GM18505 (cell line): Measurements from ENCODE around the gene ZDHHC9.
A peak's percentile ranks its signal among the peaks of the same experiment; 100 is the strongest.

Source experiments
- ATAC-seq: cut with Tn5 transposase; IDR thresholded peaks from one replicate; pipeline ENCODE4 v1.9.1; 2021; ENCODE audit not compliant: unreplicated experiment
- POLR2A ChIP-seq: IDR thresholded peaks from 4 replicates; pipeline ENCODE4 v1.6.1; 2011; ENCODE audit warnings: borderline replicate concordance; ENCODE audit not compliant: insufficient read depth, insufficient read length; ENCODE audit errors: extremely low read depth

Gene ZDHHC9

DNA sequence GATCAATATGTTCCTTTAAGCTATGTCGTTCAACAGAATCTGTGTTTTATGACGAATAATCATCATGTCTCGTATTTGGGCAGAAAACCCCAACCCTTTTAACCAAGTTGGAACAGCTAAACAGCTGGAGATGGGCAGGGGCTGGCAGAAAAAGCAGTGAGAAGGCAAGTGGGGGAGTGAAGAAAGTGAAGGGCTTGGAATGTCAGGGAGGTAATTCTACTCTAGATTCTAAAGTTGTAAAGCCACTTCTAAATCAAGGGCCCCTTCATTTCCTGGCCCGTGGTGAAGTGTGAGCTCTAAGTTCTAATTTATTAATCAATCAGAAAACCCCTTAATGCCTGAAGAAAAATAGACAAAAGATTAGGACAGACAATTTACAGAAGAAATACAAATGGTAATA, 43.5 kb downstream of the ZDHHC9 start:
- ATAC-seq: no peak
- TF ChIP-seq POLR2A: no peak

- no peak for TF ChIP-seq POLR2A
- no peak for ATAC-seq
These were observed 44.8 kb downstream of the ZDHHC9 start for GRCh38 chrX:129798888-129799287.

- peak; percentile 6 for TF ChIP-seq POLR2A
- ATAC-seq: no peak
These were observed 45.2 kb downstream of the ZDHHC9 start for GRCh38 chrX:129798456-129798855.

DNA sequence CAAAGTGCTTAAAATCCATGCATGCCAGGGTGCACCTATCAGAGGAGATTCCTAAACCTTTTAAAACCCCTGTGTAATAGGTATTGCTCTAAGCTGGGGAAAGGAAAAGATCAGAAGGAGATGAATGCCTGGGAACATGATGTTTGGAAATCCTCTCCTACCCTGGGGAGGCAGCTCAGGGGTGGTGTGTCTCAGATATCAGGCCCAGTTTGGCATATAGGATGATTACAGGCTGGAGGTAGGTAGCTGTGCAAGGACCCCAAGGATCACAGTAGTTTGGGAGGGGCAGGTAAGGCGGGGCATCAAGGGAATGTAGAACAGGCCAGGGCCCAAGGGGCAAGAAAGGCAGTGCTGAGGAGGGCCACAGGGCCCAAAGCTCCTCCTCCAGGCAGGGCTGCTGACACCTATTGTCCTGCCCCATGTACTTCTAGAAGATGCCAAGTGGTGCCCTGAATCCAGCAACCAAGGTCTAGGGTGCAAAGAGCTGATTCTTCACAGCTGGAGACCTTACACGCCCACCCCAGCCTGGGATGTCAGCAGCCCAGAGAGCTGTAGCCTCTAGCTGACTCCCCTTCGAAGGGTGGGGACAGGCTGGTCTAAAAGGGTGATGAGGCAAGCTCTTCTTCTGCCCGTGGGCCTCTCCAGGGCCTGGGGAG, 46.3 kb downstream of the ZDHHC9 start:
- no peak for ATAC-seq
- TF ChIP-seq POLR2A: peak; percentile 59

DNA sequence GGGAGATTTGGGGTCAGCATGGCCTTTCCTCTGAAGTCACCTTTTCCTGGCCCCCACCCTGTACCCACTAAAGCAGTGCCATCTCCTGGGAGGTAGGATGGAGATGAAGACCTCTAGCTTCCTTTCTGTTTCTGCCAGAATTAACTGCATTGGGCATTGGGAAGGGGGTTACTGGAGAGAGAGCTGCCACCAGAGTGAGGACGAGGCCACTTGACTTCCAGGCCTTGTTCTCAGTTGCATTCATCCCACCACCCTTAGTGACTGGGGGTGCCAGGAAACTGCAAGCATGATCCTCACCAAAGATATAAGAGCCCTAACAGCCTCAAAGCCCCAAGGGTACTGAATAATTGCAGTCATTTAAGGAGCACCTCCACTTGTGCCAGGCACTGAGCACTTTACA, 48.1 kb downstream of the ZDHHC9 start:
- TF ChIP-seq POLR2A: no peak
- no peak for ATAC-seq

- no peak for ATAC-seq
- no peak for TF ChIP-seq POLR2A
These were observed 50.0 kb downstream of the ZDHHC9 start for GRCh38 chrX:129793604-129794191.

GRCh38 chrX:129792586-129793291, 50.9 kb downstream of the ZDHHC9 start:
- no peak for ATAC-seq
- TF ChIP-seq POLR2A: no peak

DNA sequence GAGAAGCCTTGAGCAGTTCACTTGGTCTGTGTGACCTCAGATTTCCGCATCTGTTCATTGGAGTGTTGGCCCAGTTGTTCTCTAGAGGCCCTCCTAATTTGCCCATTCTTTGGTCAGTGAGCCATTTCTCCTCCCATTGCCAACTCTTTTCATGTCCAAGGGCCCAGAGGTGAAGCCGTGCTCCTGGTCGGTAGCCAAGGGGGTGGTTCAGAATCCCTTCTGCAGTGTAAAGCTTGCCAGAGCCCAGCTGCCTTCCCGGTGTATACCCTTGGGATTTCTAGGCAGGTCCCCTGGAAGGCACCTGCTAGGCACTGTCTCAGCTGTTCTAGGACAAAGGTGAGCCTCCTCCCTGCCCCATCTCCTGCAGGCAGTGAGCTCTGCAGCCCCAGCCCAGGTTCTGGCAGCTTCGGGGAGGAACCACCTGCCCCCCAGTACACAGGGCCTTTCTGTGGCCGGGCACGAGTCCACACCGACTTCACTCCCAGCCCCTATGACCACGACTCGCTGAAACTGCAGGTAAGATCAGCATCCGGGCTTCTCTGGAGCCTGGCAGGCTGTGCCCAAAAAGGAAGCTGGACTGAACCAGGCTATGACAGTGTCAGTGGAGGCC, 51.6 kb downstream of the ZDHHC9 start:
- no peak for TF ChIP-seq POLR2A

DNA sequence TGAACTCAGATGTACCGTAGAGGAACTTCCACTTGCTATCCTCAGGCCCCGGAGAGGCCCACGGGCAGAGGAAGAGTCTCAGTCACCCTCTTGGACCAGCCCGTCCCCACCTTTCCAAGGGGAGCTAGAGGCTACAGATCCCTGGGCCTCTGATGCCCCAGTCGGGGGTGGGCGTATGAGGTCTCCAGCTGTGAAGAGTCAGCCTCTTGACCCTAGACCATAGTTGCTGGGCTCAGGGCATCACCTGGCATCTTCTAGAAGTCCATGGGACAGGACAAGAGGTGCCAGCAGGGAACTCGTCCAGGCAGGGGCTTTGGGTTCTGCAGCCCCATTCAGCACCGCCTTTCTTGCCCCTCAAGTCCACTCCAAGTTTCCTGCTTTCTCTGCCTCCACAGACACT, 52.4 kb downstream of the ZDHHC9 start:
- TF ChIP-seq POLR2A: no peak
- ATAC-seq: no peak

More for the DNA sequence above, 51.6 kb downstream of the ZDHHC9 start:
- ATAC-seq: no peak

GRCh38 chrX:129790808-129791207, 52.9 kb downstream of the ZDHHC9 start:
- no peak for TF ChIP-seq POLR2A
- no peak for ATAC-seq

GRCh38 chrX:129790146-129790545, 53.5 kb downstream of the ZDHHC9 start:
- no peak for ATAC-seq
- TF ChIP-seq POLR2A: no peak

DNA sequence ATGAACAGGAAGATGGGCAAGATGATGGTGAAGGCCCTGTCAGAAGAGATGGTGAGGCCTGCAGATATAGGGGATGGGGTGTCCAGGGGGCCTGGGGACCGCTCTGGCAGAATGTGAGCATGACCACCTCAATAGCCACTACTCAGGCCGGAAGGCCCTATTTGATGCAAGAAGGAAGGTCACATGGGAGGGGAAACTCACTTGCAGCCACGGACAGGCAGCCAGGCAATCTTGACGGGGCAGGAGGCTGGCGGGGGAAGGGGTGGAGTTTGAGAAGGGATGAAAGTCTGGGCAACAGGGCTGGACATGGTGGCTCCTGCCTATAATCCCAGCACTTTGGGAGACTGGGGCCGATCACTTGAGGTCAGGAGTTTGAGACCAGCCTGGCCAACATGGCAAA, 55.2 kb downstream of the ZDHHC9 start:
- no peak for TF ChIP-seq POLR2A
- ATAC-seq: no peak

DNA sequence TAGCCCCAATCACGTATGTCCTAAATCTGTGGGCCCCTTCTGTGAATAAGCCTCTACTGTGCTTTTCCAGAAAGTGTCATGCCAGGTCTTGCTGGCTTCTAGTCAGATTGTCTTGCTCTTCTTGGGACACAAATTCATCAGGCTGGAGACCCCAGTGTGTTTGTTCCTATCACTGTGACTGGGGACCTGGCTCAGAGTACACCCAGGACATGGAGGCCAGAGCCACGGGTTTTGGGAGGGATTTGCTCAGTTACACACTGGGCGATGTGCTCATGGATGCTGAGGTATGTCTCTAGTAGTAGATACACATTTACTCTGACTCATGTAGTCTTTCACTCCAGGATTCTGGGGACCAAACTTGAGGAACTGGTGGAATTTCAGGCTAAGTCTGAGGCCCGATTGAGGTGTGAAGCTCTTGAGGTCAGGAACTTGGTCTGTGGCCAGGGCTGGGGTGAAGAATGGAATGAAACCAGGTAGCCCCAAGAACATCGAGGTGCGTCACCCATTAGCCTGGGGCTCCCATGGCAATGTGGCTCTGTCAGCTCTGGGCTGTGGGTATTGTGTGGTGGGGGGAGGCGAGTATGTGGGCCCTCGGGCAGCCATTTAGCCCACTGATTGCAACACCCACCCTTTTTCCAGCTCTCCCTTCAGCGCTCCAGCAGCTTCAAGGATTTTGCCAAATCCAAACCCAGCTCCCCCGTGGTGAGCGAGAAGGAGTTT, 56.2 kb downstream of the ZDHHC9 start:
- no peak for TF ChIP-seq POLR2A
- no peak for ATAC-seq
